Pulmonary artery endothelial cell (primary cell): ENCODE measurements around the gene PRR36. TPM values are rescaled to one million over a fixed set of nuclear protein-coding genes. Genes with fewer than 3 reads are reported as not detected.
"Not testable (repeated sequence)": the region's sequence is repeated elsewhere in the genome, so short reads cannot be mapped to it uniquely, and the experiment has no call there.

Experiments used
- DNase-seq: peaks from one replicate; pipeline ENCODE4 v3.0.0-alpha.2; 2011; ENCODE audit warnings: low read depth, low spot score
- total RNA-seq: library from RNA; depleted of rRNA; stranded (reverse); fragments of >200 nt; gene quantifications from 2 replicates; pipeline ENCODE4 v1.2.3, GENCODE V29; 2014

The PRR36 gene
- total RNA-seq, 1 donor from 2014 or later: 0.07 TPM

- DNase-seq: no peak
Measured at GRCh38 chr19:7899751-7900378, 25.7 kb upstream of the PRR36 start.

- no peak for DNase-seq
Measured at GRCh38 chr19:7898967-7899366, 24.8 kb upstream of the PRR36 start.

- DNase-seq: no peak
Measured at GRCh38 chr19:7897292-7897691, 23.1 kb upstream of the PRR36 start.

GRCh38 chr19:7895565-7895964, 21.4 kb upstream of the PRR36 start:
- no peak for DNase-seq

GRCh38 chr19:7894612-7895309, 20.6 kb upstream of the PRR36 start:
- DNase-seq: no peak

GRCh38 chr19:7893362-7894101, 19.3 kb upstream of the PRR36 start:
- DNase-seq: not testable (repeated sequence)

GRCh38 chr19:7888826-7889217, 14.6 kb upstream of the PRR36 start:
- DNase-seq: no peak

GRCh38 chr19:7888145-7888825, 14.1 kb upstream of the PRR36 start, which contains the start of gene LRRC8E:
Gene LRRC8E, plus strand, starts transcription at chr19:7888510. Its CDS starts 7,094 bp downstream, at chr19:7895604.
- no peak for DNase-seq

- DNase-seq: no peak
Measured at GRCh38 chr19:7887408-7888144, 13.4 kb upstream of the PRR36 start.

- DNase-seq: no peak
Measured at GRCh38 chr19:7885818-7886217, 11.6 kb upstream of the PRR36 start.

- no peak for DNase-seq
Measured at GRCh38 chr19:7883796-7884570, 9.8 kb upstream of the PRR36 start.

- no peak for DNase-seq
Measured at GRCh38 chr19:7883105-7883504, 8.9 kb upstream of the PRR36 start.

GRCh38 chr19:7881910-7882309, 7.7 kb upstream of the PRR36 start:
- no peak for DNase-seq

GRCh38 chr19:7879836-7880235, 5.6 kb upstream of the PRR36 start:
- no peak for DNase-seq

- DNase-seq: no peak
Measured at GRCh38 chr19:7879111-7879807, 5.1 kb upstream of the PRR36 start.

GRCh38 chr19:7877249-7877836, 3.2 kb upstream of the PRR36 start:
- DNase-seq: no peak

- DNase-seq: no peak
Measured at GRCh38 chr19:7874897-7875273, 695 bp upstream of the PRR36 start.

- DNase-seq: no peak
Measured at GRCh38 chr19:7873304-7874075, 700 bp downstream of the PRR36 start.
